SH-SY5Y (cell line): ENCODE data around the gene VPS13D.

ENCODE experiments used
- GATA2 ChIP-seq: IDR thresholded peaks from 2 replicates; pipeline ENCODE4 v1.6.1; 2011; ENCODE audit warnings: mild to moderate bottlenecking, low read depth, low read length
- GATA3 ChIP-seq: IDR thresholded peaks from 2 replicates; pipeline ENCODE4 v1.6.1; 2011; ENCODE audit warnings: low read depth, mild to moderate bottlenecking, low read length, moderate library complexity

DNA sequence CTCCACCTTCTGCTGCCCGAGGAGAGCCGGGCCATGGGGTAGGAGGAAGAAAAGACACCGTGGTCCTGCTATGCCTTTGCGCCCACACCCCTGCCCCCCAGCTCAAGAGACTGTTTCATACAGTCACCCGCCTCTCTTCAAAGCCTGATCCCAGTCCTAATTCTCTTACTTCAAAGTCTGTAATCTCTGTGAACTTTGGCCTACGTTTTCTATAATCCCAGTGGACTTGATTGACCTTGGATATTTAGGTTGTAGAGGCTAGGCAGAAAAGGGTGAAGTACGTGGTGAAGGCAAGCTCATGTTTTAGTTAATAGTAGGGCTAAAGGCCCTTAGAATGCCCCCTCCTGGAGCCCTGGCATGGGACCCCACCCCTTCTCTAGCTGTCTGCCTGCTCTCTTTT, 28.4 kb downstream of the VPS13D start:
- TF ChIP-seq GATA2 (no peak), GATA3 (no peak)
